GM11168 (cell line): ENCODE data around the gene BACH2.

ENCODE experiments used
- in situ Hi-C: fragments of 300-500 bp; cut with MboI; formaldehyde crosslinking; loops from one replicate; pipeline ENCODE4 v1.12.0; 2022; ENCODE audit warnings: low sequenced_read_pairs; ENCODE audit not compliant: unreplicated experiment

Gene BACH2

GRCh38 chr6:90020746-90021145 lies 275.9 kb downstream of the BACH2 start:
- in situ Hi-C loops, result no loop called here

- in situ Hi-C loops, result no loop called here
Measured at GRCh38 chr6:90019216-90019615, 277.4 kb downstream of the BACH2 start.

DNA sequence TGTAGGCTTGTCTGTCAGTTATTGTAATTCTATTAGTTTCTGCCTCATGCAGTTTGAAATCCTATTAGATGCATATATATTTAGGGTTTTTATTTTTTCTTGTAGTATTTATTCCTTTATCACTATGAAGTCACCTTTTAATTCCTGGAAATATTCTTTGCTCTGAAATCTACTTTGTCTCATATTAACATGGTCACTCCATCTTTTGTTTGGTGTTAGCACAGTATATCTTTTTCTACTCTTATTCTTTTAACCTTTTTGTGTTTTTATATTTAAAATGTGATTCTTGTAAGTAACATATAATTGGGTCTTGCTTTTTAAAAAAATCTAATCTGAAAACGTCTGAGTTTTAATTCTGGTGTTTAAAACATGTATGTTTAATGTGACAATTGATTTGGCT lies 280.8 kb downstream of the BACH2 start:
- in situ Hi-C loops, result no loop called here

DNA sequence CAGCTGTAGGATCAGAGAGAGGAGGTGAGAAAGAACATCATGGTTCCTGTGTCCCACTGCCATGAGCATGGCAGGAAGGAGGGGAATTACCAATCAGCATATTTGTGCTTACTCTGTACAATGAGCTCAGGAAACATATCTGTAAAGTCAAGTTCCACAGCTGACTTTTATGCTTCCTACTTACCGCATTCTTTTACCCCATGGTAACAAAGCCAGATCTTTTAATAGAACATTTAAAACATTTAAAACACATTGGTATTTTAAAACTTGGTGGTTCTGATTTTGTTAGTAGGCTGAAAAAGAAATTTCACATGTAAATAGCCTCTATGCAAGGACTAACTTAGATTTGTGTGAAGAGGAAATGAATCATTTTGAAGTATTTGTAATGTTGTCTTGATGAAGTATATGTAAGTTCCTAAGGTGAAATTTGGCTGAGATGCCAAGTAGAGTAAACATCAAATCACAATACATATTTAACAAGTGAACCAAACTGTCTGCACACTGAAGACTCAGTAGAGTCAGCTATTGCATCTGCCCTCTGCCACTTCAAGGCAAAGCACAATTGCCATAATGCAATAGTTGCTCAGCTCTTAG lies 287.6 kb downstream of the BACH2 start:
- in situ Hi-C loops, result no loop called here

GRCh38 chr6:90008189-90008907 lies 288.3 kb downstream of the BACH2 start:
- in situ Hi-C loops, result no loop called here

- in situ Hi-C loops, result no loop called here
Measured at GRCh38 chr6:90005048-90005827, 291.4 kb downstream of the BACH2 start.

DNA sequence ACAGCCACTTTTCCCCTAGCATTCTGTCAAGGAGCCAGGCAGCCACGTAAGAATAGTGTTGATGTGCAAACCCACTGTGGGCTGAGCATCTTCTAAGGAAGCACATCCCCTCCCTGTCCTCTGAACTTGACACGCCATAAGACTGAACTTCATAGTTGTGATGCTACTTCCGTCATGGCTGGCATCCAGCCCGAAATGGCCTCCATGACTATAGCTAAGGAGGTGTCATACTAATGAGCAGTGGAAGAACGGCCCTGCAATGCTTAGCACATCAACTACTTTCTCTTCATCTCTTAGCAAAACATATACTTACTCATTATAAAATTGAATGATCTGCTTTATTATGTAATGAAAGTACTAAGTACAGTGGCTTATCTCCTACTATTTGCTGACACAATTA lies 292.1 kb downstream of the BACH2 start:
- in situ Hi-C loops, result no loop called here

DNA sequence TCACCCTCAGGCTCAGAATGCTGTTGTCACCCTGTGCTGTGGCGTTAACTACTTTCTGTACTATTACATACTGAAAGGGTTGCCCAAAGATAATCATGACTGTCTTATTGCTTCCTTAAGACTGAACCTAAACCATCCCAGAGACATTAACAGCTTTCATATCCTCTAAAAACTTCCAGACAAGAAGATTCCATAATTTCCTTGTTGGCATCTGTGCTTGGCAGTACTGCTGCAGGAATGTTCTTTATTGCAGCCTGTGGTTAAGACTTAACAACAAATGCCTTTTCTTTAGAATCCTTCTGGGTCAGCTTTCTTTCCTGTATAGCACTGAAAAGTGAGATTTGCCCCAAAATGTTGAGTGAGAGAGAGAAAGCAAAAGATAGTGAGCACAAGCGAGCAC lies 292.7 kb downstream of the BACH2 start:
- in situ Hi-C loops, result no loop called here

- in situ Hi-C loops, result no loop called here
Measured at GRCh38 chr6:90003069-90003795, 293.4 kb downstream of the BACH2 start.

DNA sequence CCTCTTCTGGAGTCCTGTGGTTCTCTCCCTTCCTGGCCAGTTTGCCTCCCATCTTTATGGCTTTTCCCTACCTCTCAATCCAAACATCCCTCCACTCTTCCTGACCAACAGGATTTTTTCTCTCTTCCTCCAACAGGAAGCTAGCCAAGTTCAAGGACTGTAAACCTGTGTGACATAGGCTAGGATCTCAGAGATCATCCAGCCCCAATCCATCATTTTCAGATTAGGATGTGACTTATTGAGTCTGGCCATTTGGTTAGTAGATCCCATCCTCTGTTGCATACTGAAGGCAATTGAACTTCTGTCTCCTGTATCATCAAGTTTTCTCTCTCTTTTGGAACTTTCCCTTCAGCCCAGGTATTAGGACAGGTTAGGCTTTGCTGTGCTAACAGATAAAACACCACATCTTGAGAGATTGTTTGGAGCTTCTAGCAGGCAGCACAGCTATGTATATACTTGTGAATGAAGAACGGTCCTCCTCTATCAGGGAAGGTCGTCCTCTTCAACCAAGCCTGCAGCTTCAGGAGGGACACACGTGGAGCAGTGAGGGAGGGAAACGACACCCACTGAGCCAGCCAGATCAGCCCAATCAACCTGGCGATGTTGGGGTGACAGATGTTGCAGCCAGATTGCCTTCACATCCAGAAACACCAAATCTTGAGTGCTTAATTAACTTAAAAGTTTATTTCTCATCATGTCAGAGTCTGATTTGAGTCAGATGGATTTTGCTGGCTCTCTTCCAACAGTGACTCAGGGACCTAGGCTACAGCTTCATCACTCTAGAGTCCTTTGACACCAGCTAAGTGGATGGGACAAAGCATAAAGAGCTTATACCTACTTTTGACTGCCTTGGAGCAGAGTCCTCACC lies 295.5 kb downstream of the BACH2 start:
- in situ Hi-C loops, result no loop called here

GRCh38 chr6:89999945-90000825 lies 296.5 kb downstream of the BACH2 start:
- in situ Hi-C loops, result no loop called here

DNA sequence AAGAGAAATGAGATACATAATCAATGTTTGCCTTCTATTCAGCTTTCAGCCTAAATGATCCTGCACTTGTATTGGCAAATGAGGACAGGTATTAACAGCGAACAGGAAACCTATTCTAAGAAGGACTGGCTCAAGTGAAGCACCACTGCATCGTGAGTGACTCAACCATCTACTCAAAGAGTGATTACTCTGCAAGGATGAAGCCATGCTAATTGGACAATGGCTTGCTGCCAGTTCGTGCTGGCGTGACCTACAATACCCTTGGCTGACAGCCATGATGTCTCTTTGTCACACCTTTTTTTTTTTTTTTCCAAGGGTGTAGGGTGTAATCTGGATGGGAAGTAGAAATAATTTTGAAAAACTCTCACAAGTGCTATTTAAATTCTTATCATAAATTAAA lies 297.5 kb downstream of the BACH2 start:
- in situ Hi-C loops, result no loop called here

- in situ Hi-C loops, result no loop called here
Measured at GRCh38 chr6:89997456-89998445, 298.9 kb downstream of the BACH2 start.

DNA sequence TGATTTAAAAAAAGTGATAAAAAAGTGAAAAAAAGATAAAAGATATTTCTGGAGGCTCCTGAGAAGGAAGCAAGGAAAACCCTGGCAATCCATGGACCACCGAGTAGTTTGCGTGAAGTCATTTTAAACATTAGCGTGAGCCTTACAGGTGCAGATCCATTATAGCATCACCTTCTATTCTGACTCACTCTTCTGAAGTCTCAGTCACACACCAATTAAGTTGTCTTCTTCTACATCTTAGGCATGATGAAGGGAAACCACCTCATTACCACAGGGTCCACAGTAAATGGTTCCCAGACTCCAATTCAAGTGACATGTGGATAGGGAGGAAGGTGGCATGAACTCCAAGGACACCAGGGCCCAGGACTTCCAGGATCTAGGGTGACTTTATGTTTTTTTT lies 303.2 kb downstream of the BACH2 start:
- in situ Hi-C loops, result no loop called here

GRCh38 chr6:89992818-89993217 lies 303.8 kb downstream of the BACH2 start:
- in situ Hi-C loops, result no loop called here

- in situ Hi-C loops, result no loop called here
Measured at GRCh38 chr6:89989742-89990141, 306.9 kb downstream of the BACH2 start.

DNA sequence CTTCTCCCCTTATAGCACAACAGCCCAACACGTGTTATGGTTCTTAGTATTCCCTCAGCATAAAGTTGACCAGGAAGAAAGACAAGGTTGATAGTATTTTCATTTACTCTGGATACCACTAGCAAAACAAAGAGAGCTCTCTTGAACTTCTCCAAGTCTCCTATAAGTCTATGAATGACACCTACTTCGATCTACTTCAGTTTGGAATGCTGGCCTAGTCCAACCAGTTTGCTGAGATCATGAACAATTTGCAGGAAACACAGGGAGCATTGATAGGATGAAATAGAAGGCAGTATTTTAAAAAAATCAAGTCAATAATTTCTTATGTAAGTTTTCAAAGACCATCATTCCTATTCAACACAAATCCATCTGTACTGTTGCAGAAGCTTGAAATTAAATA lies 308.8 kb downstream of the BACH2 start:
- in situ Hi-C loops, result no loop called here

DNA sequence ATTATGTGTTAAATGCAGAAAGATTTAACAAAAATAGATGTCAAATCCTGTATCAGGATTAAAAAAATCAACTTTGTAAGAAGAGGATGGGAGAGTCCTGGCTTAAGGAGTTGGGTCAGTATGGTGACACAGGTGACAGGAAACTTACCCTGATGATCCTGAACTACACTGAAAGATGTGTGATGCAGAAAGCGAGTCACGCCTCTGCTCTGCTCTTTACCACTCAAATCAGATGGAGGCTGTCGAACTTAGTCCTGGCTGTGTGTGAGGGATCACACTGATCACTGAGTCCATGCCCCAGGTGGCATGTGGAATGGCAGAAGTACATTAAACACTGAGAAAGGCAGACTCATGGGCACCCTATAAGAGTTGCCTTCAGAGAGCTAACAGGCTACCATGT lies 309.5 kb downstream of the BACH2 start:
- in situ Hi-C loops, result no loop called here
